ELF-1 (cell line): ENCODE results near the gene GNG5.
"Not testable (repeated sequence)": the region's sequence is repeated elsewhere in the genome, so short reads cannot be mapped to it uniquely, and the experiment has no call there.

ENCODE experiments used
- DNase-seq: peaks from one replicate; pipeline ENCODE4 v3.0.0-alpha.2; 2016; ENCODE audit warnings: low read depth, low spot score

The GNG5 gene

DNA sequence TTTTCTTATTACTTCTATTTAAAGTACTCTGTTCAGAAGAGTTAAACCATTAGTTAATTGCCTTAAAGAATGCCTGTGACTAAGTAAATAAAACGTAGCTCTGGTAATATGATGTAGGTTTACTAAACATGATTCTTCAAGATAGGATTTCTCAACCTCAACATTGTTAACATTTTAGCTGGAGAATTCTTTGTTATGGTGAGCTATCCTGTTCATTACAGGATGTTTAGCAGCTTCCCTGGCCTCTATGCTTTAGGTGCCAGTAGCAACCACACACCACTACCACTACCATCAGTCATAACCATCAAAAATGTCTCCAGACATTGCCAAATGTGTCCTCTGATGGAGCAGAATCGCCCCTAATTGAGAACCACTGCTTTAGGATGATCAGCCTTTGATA is 16.6 kb downstream of the GNG5 start:
- DNase-seq, result no peak

DNA sequence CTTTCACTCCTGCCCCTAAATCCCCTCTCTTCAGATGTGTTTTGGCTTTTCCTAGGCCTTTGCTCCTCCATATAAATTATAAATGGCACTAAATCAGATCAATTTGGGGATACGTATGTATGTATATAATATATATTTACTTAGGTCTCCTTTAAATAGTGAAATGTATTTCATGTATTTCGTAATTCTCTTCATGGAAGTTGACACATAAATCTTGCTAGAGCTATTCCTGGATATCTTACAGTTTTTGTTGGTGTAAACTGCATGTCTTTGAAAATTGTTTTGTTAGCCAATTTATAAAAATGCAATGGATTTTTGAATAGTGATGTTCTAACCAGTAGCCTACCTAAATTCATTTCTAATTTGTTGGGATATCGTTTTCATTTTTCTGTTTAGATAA is 18.3 kb downstream of the GNG5 start:
- DNase-seq, result no peak

DNA sequence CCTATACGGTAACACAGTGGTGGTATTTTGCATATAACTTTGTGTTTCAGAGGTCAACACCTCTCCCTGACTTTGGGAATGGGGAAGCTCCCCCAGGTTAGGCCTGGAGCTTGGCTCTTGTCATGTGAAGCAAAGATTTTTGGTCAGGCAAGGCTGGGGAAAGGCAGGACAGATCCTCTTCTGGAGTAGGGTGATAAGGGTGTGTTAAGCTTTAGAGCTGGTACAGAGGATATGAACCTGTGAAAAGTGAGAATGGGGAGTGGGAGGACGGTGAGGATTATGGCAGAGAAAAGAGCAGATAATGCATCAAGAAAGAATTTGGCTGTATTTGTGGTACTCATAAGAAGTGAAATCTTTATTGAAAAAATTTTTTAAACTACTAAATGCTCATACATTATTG is 25.1 kb downstream of the GNG5 start:
- no peak for DNase-seq

DNA sequence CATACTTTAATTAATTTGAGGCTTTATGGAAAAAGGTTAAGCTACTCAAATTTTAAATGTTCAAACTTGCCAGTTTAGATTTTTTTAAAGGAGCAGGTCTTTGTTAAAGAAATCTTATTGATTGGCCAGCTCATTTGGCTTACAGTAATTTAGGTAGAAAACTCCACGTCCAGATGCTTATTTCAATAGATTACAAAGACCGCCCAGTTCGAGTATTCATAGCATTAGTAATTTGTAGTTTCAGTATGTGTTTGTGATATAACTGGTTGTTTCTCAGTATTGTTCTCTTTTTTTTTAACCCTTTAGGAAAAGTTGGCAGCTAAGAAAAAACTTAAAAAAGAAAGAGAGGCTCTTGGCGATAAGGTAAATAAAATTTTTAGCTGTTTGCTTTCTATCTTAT is 25.7 kb downstream of the GNG5 start:
- no peak for DNase-seq

DNA sequence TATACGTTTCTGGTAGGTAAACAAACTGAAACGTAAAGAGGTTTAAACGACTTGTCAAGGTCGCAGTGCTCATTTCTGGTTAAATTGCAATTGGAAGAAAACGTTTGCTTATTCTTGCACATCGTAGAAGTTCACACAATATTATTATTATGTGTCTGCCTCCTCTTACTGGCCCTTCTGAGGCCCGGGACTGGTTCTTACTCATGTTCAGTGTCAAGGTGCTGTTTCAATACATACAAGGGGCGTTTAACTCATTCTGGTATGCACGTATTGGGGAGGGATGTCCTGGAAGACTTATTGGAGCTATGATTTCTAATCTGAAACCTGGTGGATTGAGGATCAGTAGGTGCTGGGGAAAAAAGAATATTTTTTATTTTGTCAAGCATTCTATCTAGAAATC is 26.4 kb downstream of the GNG5 start:
- DNase-seq, result no peak

DNA sequence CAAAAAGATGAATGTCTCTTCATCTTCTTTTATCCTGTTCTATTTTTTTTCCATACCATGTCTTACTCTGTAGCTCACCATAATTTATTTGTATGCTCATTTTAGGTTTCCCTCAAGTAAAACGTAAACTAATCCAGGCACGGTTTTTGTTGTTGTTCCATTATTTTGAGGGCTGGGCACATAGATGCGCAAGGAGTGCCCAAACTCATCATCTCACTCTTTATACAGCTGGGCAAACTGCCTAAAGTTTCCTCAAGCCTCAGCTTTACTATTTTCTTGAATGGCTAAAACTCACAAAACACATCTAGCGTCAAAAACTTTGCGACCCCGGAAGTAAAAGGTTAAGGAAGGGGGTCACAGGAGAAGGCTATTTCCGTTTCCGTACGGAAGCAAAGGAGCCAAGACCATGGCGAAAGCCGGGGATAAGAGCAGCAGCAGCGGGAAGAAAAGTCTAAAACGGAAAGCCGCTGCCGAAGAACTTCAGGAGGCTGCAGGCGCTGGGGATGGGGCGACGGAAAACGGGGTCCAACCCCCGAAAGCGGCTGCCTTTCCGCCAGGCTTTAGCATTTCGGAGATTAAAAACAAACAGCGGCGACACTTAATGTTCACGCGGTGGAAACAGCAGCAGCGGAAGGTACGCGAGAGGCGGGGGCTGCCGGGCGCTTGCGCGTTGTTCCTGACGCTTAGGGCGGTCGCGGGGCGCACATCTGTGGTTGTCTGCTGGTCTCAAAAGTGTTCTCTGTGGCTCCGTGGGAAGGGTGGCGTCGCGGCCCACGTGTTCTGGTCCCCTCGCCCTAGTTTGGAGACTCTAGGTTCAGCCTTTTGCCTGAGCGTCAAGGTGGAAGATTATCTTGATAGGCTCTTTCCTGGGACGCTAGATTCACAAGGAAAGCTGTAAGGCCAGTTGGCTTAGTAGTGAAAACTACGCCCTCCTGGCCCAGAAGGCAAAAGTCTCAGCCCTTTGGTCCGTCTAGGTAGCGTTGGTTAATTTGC is 27.2 kb downstream of the GNG5 start, which contains the start of gene RPF1:
RPF1 (plus strand) TSS at position 391 of the 993 bp plus-strand sequence; CDS start at position 407, 16 bp downstream.
- DNase-seq, result peak; percentile 87

DNA sequence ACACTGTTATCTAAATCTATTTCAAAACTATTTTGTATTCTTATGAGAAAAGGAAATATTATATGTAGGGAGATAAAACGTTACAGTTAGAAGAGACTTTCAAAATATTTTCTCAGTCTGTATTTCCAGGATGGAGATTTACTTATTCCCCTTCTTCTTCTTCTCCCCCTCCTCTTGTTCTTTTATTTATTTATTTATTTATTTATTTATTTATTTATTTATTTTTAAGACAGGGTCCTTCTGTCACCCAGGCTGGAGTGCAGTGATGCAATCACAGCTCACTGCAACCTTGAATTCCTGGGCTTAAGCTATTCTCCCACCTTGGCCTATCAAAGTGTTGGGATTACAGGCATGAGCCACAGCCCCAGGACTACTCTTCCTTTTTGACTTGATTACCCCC is 30.2 kb downstream of the GNG5 start:
- DNase-seq, result no peak

DNA sequence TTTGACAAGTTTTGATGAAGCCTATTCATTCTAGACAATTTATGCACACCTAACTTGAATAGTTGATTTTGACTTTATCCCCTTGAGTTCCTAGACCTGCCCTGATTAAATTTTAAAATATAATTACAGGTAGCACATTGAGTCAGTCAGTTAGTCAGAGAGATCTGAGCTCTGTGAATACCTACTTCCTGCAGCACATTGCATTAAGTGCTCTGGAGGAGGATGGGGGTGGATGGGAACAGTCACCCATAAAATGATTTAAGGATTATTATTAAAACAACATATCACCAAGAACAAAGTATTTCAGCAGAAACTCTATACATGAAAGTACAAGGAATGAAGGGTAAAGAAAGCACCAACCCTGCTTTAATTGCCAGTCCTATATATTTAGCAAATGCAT is 39.1 kb downstream of the GNG5 start:
- DNase-seq, result no peak

DNA sequence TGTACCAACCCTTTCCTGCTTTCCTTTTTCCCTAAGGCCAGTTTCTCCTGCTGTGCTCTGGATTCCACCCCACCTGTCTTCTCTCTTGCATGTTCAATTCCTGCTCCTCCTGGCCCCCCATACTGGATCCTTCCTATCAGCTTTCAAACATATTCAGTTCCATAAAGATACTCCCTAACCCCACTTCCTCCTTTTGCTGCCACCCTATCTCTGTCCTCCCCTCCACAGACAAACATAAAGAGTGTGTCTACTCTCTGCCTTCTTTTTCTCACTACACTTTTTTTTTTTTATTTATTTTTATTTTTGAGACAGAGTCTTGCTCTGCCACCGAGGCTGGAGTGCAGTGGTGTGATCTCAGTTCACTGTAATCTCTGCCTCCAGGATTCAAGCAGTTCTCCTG is 44.3 kb downstream of the GNG5 start:
- DNase-seq, result no peak

DNA sequence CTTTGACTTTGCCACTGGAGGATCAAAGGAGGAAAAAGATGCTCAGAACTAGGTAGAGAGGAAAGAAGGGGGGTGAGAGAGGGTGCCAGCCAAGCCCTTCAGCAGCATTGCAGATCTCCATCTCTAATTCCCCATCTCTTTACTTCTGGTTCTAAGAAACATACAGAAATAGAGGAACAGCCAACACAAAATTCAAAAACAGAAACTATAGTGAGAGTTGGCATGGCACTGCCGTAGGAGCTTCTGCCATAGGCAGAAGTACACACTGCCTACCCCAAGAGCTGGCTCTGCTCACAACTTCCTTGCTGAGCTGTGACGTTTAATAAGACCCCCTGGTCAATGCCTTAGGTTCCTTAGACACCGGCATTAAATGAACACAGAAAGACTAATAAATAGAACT is 53.9 kb downstream of the GNG5 start:
- DNase-seq, result no peak

DNA sequence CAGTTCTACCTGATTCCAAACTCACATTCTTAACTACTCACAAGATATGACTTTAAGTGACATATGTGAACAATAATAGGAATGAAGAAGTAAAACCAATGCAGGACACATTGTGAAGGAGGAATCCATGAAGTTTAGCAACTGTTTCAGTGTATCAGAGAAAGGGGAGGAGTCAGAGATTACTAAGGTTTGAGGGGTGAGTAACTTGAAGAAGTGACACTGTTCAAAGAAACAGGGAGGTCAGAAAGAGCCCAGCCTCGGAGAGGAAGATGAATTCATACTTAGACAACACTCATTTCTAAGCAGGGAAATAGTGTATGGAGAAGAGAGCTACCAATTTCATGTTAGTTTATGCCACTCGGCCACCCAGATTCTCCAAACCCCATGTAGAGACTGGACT is 55.5 kb downstream of the GNG5 start:
- DNase-seq, result no peak

DNA sequence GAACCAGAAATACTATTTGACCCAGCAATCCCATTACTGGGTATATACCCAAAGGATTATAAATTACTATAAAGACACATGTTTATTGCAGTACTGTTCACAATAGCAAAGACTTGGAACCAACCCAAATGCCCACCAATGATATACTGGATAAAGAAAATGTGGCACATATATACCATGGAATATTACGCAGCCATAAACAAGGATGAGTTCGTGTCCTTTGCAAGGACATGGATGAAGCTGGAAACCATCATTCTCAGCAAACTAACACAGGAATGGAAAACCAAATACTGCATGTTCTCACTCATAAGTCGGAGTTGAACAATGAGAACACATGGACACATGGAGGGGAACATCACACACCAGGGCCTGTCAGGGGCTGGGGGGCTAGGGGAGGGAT is 57.7 kb downstream of the GNG5 start:
- DNase-seq, result not testable (repeated sequence)
